ENCODE results near the gene ADAM30.

DNA sequence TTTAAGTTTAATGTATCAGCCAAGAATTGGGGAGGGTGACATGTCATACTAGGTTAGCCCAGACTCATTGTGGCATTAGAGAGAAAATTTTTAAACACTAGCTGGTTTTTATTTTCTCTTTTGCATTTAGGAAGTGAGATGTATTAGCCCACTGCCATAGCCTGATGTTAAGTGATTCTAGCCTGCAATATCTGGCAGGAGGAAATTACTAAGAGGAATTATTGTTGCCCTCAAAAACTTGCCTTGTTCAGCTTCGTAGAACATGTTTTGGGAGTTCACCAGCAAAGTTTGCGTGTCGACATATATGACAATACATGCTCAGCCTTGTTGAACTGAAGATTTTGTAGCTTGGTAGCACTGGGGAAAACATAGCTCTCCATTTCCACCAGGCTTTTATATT, 12.5 kb downstream of the ADAM30 start:
- TF ChIP-seq CTCF (IDR thresholded peaks at IDR 0.05) (no peak), POLR2A (IDR thresholded peaks at IDR 0.05) (no peak)

Measured in heart left ventricle (tissue), 13 donors.